HG03159 (cell line): Measurements from ENCODE around the gene ERCC6.

Experiments used
- ATAC-seq: cut with Tn5 transposase; IDR thresholded peaks from one replicate; pipeline ENCODE4 v1.9.1; 2021; ENCODE audit warnings: mild to moderate bottlenecking, moderate library complexity; ENCODE audit not compliant: unreplicated experiment

The ERCC6 gene

DNA sequence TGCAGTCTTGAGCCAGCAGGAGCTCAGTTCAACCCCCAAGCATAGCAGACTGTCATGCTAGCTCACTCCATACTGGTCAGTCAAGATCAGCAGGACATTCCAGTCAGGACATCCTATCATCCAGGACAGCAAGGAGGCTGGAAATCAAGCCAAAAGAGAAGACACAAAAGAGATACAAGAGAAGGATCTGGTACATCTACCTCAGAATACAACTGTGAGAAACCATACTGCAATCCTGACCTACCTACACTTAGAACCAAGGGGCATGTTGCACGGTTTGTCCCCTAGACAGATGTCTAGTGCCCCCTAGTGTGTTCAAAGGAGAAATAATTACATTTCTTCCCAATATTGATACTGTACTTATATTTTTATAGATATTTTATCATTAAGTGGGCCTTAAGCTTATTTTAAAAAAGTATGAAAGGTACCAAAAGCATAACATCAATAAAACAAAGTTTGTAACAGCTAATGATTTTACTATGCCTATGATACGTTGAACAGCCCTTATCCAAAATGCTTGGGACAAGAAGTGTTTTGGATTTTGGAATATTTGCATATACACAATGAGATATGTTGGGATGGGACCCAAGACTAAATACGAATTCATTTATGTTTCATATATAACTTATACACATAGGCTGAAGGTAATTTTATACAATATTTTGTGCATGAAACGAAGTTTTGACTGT is 26.7 kb downstream of the ERCC6 start:
- no peak for ATAC-seq

DNA sequence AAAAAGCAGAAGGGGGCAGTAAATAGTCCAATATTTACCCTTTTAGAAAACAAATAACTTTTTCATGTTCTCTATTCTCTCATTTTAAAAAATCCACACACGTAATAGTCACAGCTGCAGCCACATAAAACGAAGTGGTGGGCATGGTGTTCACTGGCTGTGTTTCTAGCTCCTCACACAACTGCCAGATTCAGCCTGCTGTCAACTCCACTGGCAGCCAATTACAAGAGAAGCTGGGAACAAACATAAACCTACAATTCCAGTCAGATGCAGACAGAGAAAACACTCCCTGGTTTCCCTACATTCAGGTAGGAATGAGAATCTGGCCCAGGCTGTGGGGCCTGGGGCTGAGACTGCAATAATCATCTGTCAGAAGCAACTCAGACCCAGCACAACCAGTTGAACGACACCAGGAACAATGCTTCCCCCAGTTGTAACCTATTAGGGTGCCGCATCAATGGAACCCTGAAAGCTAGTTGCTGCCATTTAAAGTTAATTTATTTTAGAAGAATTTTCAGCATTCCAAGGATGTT is 29.1 kb downstream of the ERCC6 start:
- no peak for ATAC-seq

DNA sequence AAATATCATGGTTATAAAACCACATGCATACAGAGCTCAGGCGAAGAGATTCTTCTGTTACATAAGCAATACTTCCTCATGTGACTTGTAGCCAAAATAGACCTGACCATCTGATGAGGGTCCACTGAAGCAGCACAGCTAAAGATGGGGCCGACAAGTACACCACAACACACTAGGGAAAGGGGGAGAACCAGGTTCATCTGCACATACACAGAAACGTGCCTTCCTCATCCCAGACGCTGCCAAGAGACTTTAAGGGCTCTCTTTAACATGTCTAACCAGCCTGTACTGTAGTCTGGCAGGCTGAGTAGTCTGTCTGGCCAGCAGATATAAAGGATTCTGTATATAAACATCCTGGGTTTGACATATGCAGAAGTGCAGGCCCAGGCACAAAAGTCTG is 30.3 kb downstream of the ERCC6 start:
- no peak for ATAC-seq

DNA sequence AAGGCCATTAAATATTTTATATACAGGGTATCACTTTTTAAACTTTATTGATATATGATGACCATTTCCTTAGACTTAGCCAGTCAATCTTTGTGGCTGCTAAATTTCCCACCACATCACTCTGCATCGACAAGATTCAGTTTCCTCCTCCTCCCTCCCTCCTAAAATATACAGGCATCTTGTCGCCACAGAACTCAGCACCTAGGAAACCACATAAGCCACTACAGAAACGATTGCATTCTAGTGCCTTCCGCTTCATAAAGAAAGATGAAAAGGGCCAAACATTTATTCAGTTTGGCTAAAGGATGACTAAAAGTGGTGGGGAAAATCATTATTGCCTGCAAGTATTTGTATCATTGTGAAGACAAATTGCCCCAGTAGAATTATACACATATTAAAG is 30.7 kb downstream of the ERCC6 start:
- ATAC-seq: no peak

DNA sequence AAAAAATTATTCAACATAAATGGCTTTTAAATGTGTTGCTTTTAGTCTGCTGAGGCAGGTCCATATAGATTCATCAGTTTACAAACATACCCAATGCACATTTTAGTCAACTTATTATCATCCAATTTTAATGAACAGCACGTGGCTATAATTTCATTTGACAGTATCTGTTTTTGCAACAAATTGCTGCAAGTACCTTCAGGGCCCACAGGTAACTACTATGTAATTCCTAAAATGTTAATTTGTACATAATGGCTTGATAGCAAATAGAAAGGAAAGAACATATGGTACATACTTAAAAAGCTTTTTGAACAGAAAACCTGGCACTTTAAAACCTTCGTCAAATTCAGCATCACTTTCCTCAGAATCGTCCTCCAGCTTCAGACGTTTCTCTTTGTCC is 33.3 kb downstream of the ERCC6 start:
- ATAC-seq: no peak

DNA sequence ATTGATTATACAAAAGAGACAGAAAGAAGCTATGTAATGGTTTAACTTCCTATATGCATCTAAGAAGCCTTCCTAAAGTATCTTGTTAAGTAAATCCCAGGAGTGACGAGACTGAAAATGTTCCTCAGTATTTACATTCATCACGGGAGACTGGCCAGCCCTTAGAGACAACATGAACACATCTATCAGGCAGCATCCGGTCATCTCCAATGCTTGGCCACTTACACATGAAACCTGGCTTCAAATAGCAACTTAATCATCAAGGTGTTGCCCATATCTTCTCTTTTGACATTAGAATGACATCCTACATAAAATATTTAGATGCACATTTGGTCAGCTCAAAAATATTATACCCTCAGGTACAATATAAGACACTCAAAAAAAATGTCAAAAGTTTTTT is 33.8 kb downstream of the ERCC6 start:
- no peak for ATAC-seq

DNA sequence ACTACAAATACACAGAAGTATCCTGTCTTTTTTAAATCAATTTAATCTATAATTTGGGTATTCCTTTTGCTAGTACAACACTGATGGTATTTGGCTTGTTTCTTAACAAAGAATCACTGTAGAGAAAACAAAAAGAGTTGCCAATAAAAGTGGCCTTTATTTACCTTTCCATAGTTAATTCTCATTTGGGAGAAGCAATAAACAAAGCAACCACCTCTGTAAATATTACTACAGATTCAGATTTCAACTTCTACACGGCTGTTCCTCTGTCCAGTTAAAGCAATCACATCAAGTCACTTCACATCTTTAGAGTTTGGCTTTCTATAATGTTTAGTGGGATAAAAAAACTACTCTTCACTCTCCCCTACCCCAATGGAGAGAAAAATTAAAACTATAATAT is 34.4 kb downstream of the ERCC6 start:
- ATAC-seq: no peak

DNA sequence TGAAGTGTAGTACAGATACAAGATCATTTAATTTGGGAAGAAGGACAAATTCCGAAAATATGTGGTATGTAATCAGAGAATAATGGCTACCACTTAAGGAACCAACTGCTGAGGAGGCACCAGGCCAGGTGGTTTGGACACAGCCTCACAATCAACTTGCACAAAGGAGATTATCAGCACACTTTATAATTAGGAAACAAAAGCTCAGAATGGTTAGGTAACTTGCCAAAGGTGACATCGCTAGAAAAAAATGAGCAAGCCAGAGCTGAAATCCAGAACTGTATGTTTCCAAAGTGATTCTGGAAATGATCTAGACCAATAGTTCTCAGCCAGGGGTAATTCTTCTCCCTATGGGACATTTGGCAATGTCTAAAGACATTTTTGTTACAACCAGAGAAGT is 36.6 kb downstream of the ERCC6 start:
- no peak for ATAC-seq

DNA sequence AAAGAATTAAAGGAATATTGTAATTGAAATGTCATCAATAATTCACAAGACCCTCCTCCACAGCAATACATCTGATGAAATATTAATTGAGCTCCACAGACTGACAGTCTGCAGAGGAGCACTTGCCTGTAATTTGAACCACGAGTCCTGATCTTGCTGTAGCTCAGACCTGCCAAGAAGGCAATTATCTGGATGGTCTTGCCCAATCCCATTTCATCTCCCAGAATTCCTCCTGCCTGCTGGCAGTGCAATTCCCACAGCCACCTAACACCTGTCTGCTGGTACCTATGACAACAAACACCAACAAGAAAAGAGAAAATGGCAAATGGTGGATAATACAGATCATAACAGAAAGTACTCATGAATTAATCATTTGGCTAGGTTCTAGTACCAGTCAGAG is 38.5 kb downstream of the ERCC6 start:
- ATAC-seq: no peak

DNA sequence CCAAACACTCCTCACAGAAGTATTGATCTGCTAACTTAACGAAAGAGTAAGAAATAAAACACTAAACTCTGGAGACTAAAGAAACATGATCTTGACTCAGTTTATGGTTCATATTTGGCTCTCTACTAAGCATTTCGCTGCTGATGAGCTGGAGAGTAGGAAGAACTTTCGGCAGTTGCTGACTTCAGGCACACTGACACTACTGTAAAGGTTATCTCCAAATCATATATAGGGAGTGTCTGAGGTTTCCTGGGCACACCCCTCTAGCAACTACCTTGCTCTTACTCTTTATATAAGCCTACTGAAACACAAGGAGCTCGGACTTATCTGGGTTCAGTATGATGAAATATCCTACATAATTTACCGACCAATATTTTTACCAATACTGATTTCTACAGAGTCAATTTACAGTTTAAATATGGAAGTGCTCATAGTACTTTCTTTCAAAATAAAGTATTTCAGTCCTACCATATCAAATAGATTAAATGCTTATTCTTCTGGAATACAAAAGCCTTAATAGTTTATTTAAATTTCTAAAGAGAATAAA is 39.5 kb downstream of the ERCC6 start:
- ATAC-seq: no peak

DNA sequence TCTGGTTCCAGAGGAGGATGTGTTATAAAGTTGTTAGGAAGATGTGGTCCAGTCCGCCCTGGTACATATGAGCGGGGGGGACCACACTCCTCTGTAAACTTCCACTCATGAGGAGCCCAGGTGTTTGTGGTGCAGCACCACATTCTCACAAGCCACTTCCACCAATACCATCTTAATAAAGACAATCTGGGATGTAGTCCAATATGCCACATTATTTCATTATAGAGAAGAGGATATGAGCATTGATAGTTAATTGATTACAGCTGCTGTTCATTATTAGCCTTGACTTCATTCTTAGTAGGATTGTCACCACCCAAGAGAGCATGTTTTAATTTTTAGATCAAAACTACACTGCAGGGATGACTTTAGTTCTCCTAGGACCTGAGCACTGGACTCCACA is 40.5 kb downstream of the ERCC6 start:
- no peak for ATAC-seq

DNA sequence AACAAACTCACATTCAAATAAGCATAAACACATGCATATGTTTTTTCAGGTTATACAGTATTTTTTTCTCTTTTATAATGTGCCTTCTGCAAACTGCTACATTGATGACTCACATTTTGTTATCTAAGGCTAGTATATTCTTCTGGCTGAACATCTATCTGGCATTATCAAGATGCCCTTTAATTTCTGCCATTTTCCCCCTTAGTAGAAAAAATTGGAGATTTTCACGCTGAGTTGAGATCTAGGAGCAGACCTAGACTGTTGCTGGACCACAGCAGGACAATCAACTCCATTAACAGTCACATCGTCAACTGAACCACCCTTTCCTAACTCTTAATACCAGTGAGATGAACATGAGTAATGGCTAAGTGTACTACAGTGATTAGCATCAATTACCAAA is 41.6 kb downstream of the ERCC6 start:
- ATAC-seq: no peak

DNA sequence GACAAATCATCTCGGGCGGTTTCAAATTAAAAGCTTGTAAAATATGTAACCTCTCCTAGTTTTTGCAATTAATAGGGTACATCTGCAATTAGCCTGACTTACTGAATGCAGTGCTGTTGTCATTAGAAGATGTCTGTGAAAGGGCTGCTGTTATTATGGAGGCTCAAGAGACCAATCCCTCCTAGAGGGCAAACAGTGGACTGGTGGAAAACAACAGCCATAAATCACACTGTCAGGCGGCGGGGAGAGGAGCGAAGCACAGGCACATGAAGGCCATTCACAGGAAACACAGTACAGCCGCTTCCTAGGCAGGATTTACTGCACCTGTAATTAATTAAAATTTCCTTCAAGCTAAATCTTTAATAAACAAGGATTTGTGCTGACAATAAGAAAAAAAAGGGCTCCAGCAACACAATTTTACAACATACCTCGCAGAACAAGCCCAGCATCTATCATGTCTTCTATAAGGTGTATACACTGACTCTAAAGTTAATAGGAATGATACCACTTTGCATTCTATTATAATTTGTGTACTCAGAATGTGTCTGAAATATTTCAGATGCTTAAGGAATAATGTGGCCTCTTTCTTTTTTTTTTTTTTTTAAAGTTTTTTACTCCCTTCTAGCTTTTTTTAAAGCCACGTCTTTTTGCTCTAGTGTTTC is 50.7 kb downstream of the ERCC6 start:
- ATAC-seq: no peak

DNA sequence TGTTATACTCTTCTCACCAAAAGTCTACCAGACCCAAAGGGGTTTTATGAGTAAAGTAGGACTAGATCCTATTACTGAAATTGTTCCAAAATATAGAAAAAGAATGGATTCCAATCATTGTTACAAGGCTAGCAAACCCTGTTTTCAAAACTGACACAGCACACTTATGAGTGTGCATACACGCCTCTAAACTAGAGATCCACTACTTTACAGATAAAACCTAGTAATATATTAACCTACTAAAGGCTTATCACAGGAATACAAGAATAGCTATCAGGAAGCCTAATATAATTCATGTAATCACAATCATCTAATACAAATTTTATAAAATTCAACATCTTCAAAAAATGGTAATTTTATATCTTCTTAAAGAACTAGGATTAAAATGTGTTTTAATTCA is 52.2 kb downstream of the ERCC6 start:
- ATAC-seq: no peak

DNA sequence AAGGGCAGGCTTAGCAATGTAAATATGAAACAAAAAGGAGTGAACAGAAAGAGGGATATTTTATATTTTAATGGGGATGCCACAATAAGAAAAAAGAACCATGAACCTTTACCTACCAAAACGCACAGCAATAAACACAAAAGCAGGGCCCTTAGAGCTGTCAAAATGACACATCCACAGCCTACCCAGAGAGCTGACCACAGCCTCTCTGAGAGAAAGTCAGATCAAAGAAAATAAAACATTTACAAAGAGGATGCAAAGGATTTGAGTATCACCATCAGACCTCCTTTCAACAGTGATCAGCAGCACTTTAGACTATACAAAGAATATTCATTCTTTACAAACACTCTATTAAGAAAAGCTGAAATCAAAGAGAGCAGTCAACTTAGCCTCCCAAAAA is 52.9 kb downstream of the ERCC6 start:
- ATAC-seq: no peak

DNA sequence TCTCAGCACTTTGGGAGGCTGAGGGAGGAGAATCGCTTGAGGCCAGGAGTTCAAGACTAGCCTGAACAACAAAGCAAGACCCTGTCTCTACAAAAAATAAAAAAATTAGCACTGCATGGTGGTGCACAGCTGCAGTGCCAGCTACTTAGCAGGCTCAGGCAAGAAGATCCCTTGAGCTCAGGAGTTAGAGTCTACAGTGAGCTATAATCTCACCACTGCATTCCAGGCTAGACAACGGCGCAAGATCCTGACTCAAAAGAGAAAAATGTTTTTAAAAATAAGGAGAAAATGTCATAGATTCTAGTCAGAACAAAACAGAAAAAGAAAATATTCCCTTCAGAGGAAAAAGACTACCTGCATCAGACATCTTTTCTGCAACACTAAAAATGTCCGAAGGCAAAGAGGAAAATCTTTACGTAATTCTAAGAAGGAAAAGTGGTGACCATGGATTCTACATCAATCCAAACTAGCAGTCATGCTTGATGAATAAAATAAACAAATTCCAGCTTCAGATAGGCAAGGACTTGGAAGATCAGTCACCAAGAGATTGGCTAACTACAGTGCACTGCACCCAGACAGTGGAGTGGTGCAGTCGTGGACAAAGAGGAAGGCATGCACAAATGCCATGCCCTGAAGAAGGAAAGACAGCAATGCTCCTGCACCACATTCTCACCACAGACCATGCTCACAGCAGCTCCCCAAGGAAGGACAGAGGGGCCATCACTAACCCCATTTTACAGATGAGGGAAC is 54.3 kb downstream of the ERCC6 start:
- no peak for ATAC-seq

DNA sequence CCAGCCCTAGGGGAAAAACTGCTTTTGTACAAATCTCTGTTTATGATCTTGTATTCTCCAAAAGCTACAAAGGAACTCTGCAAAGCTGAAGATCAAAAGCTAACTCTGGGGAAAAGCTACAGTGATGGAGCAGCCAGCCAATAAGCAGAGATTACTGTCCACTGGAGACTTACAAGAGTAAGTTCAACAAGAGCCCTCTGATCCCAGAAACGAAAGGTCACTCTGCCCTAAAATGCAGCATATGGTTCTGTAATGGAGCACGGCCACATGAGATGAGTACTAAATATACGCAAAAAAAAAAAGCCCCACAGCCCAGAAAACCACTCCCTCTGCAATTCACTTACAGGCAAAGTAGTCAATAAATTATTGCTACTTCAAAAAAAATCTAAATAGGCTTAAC is 60.1 kb downstream of the ERCC6 start:
- no peak for ATAC-seq

DNA sequence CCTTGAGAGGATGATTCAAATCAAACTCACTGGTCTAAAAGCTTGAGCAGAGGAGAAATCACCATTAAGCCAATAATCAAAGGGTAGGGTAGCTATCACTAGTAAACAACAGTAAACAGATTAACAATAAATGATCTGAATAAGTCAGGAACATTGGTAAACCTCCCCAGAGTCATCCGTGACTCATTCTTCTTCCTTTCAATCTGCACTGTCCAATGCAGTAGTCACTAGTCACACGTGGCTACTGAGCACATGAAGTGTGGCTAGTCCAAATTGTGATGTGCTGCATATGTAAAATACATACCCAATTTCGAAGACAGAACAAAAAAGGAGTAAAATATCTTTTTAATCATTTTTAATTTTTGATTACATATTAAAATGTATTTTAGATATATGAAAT is 64.0 kb downstream of the ERCC6 start:
- no peak for ATAC-seq

DNA sequence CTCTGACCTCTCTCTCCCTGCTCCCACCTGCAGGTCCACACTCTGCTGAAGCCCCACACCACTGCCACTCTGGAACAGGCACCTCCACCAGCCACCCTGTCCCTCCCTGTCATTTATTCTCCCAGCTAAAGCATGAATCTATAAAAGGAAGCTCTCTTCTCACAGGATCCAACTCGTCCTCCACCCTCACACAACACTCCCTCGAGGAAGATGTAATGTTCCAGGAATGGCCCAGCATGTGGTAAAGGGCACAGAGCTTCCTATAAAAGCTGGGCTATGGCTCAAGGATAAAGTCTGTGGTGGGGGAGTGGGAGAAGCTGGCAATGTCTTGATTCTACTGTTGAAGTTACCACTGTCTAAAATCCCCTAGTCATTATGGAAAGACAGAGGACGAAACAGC is 67.4 kb downstream of the ERCC6 start:
- no peak for ATAC-seq

DNA sequence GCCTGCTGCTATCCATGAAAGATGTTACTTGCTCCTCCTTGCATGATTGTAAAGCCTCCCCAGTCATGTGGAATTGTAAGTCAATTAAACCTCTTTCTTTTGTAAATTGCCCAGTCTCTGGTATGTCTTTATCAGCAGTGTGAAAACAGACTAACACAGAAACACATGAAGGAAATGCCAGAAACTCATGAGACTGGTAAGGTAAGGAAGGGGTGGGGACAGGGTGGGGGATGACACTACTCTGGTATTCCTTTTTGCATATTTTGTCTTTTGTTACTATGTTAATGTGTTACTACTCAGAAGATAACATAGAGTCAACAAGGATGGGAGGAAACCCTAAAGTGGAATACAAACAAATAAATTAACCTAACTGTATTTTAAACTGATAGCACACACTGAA is 73.2 kb downstream of the ERCC6 start:
- no peak for ATAC-seq
